ENCODE data around the gene SNRPN. TPM values are rescaled to one million over a fixed set of nuclear protein-coding genes. Genes with fewer than 3 reads are reported as not detected.

The SNRPN gene
- total RNA-seq: 254 TPM

DNA sequence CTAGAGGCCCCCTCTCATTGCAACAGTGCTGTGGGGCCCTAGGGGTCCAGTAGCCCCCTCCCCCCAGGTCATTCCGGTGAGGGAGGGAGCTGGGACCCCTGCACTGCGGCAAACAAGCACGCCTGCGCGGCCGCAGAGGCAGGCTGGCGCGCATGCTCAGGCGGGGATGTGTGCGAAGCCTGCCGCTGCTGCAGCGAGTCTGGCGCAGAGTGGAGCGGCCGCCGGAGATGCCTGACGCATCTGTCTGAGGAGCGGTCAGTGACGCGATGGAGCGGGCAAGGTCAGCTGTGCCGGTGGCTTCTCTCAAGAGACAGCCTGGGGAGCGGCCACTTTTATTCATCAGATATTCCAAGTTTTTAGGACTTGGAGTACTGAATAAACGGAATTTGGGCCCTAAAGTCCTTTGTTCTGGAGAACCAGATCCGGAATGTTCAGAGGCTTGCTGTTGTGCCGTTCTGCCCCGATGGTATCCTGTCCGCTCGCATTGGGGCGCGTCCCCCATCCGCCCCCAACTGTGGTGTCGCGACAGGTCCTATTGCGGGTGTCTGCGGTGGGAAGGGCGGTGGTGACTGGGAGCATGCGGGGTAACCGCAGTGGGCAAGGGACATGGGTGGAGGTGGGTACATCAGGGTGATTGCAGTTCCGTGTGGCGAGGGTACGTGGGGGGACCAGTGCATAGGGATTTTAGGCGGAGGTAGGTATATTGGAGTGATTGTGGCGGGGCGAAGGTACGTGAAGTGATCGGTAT lies at the start of gene SNRPN, which contains the start of gene SNURF:
Gene SNRPN (plus strand): TSS at position 205 of the 748 bp plus-strand sequence. CDS start 19,467 bp downstream, outside the sequence.
Gene SNURF (plus strand): TSS at position 205 of the 748 bp plus-strand sequence. CDS start 62 bp downstream, at position 267.

Small RNA genes within 50 kb of the gene (small RNA-seq; reads per million reads assigned to genes)
- gene AC090602.1 (ENCODE audit: low replicate concordance) (not detected), gene AC124312.4 (ENCODE audit: low replicate concordance) (not detected), gene AC124312.5 (ENCODE audit: low replicate concordance) (not detected)

Other genes with a start within 250 kb of the SNRPN start
- 95.5 TPM for gene SNURF, start within 50 bp of the SNRPN start, total RNA-seq

Data from parietal lobe (tissue), 2 donors.